HuH-7.5 (cell line): ENCODE data around the gene MSI2.

Source experiments
- DNase-seq: peaks from one replicate; pipeline ENCODE4 v3.0.0; 2011; ENCODE audit warnings: low spot score

Gene MSI2

GRCh38 chr17:57369509-57369945 is 113.2 kb downstream of the MSI2 start:
- no peak for DNase-seq

DNA sequence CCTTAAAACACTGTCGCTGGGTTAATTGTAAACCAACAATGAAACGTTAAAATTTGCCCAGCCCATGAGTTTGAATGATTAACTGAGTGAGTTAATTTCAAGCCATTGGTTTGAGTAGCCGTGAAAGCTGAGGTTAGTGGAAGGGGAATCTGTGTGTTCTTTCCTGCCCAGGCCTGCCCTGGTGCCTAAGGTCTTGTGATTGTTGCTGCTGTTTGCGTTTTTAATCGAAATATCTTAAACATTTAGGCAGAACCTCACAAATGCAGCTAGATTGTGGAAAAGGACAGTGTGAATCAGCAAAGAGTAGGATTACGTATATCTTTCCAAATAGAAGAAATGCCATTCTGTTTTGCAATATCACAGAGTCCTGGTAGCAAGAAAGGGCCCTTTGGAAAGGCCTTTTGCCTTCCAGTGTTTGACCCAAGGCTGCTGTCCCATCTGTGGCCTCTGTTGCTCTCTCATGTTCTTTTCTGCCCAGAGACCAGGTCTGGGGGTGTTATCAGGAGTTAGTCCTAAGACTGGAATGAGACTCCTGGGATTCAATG is 113.8 kb downstream of the MSI2 start:
- peak; percentile 38 for DNase-seq

DNA sequence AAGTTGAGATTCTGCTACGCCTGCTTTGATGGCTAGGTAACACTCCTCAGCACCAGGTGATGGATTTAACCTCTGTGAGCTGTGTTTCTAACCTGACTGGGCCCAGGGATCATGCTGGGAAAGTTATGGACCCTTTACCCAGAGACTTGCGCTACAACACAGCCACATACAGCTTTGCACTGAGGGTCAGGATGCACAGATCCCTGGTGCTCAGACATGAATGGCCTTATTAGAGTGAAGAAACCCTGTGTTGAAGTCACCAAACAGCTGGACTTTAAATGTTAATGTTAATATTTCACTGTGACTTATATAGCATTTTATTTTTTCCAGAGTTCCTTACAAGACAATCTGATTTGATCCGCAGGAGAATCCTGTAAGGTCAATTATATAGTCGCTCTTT is 114.3 kb downstream of the MSI2 start:
- no peak for DNase-seq

DNA sequence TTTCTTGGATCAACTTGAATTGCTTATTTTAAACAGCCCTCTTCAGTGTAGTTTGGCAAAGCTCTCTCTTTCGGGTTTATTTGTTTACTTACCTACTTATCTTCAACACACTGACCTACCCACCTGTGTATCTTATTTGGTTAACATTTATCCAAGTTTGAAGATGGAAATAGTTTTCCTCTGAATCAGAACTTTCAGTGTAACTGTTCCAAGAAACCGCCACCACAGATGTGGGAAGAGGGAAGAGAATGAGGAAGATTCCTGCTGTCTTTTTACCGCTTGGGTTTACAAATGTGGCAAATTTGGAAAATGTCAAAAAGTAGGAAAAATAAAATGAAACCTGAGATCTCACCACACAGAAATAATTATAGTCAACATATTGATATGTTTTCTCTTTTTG is 115.8 kb downstream of the MSI2 start:
- DNase-seq, result no peak

DNA sequence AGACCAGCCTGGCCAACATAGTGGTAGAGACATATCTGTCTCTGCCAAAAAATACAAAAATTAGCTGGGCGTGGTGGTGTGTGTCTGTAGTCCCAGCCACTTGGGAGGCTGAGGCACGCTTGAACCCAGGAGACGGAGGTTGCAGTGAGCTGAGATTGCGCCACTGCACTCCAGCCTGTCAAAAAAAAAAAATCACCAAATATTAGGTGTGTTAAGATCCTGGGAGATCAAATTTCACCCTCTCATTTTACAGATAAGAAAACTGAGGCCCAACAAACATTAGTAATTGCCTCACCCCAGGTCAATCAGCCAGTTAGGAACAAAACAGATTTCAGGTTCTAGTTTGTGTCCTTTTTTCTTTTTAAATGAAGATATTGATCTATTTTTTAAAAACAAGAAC is 116.7 kb downstream of the MSI2 start:
- DNase-seq, result no peak

- DNase-seq, result no peak
Observed at GRCh38 chr17:57373756-57374155, 117.4 kb downstream of the MSI2 start.

DNA sequence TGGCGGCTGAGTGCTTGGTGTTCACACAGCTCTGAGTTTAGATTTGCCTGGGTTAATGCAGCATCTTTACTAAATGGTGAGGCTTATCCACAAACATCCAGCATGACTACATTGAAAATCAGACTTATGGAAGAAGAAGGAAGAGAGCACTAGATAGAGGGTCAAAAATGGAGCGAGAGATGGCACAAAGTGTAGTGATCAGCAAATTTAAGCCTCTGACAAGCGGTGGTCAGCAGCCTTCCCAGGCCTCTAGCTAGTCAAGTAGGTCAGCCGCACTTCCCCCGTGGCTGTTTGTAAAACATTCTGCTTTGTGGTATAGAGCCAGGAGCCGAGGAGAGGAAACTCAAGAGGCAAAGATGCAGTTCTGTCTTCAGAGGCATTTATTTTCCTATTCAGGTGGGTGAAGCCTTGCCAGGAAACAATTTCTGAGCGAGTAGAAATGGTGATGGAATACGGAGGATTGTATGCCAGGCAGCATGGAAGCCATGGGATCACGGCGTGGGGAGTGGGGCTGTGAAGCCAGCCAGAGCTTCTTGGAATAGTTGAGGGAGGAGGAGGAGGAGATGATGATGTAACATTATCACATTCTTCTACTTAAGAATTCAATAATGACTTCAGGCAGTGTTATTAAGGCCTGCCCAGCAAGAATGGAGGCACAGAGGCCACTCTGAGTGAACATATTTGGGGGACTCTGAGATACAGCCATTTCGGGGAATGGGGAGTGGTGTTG is 118.9 kb downstream of the MSI2 start:
- DNase-seq, result no peak

GRCh38 chr17:57375770-57376225 is 119.5 kb downstream of the MSI2 start:
- no peak for DNase-seq

- DNase-seq, result peak; percentile 43
Observed at GRCh38 chr17:57377094-57377493, 120.8 kb downstream of the MSI2 start.

DNA sequence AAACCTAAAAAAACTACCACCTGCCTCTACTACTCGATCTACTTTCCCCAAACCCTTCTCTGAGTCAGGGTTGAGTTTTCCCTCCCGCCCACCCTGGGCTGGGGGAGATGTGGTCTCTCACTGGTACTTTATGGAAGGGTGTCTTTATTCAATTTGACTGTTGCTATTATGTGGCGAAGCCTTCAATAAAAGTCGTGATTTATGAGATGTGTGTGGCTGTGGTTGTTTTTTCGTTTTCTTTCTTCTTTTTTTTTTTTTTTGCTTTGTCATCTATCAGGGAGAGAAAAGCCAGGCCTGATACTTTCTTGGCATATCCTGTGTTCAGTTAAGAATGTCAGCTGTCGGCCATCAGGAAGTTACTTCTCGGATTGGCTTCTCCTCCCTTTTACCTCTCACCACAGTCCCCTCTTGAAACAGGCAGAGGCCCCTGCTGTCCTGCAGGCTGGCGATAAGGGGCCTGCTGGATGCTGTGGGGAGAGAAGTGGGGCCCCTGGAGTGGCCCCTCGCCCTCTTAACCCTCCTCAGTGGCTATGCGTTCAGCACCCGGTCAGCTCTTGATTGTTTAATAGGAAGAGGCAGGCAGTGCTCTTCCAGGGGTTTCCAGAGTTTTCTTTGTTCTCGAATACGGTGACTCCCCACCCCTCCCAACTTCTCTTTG is 123.0 kb downstream of the MSI2 start:
- no peak for DNase-seq

- DNase-seq, result no peak
Observed at GRCh38 chr17:57379895-57380434, 123.6 kb downstream of the MSI2 start.

- no peak for DNase-seq
Observed at GRCh38 chr17:57381498-57381897, 125.2 kb downstream of the MSI2 start.

DNA sequence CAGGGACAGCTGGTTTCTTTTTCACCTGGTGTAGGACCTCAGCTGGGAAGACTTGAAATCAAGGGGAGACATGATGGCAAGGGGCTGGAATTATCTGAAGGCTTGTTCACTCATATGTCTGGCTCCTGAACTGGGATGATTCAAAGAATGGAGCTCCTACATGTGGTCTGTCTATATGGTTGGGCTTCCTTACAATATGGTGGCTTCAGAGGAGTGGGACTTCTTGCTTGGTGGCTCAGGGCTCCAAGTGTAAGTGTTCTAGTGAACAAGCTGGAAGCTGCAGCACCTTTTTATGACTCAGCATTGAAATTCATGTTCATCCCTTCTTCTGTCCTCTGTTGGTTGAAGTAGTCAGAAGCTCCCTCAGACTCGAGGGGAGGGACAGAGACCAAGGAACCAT is 127.9 kb downstream of the MSI2 start:
- DNase-seq, result no peak

DNA sequence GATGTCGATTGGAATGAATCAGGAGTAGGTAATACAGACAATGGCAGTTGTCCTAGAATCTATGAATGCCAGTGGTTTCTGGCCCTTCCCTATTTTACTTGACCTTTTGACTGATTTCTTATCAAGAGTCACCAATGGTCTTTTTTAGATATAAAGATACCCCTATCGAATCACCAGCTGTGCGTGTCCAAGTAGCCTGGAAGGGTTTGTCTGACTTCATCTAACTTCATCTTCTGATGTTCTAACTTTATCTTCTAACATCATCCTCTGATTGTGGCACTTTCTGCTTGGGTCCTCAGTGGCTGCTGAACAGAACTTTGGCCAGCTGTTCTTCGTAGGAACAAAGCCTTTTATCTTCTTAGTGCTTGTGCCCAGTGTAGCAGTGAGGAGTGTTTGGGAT is 129.7 kb downstream of the MSI2 start:
- DNase-seq, result no peak

DNA sequence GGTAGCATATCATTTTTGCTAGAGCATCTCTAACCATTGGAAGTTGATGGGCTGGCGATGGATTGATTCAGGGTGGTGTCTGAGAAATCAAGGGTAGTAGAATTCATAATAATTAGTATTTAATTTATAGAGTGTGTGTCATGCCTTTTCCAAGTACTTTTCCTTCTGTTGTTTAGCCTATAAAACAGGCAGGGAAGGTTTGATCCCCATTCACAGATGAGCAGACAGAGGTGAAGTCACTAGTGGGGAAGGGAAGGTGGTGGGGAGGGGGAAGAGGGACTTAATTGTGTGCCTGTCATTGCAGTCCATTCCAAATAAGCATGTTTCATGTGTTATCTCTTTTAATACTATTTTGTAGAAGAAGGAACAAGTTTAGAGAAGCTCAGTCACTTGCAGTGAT is 131.3 kb downstream of the MSI2 start:
- DNase-seq, result no peak

GRCh38 chr17:57388131-57388725 is 131.9 kb downstream of the MSI2 start:
- DNase-seq, result no peak

GRCh38 chr17:57389473-57389872 is 133.2 kb downstream of the MSI2 start:
- no peak for DNase-seq

GRCh38 chr17:57391076-57391825 is 134.9 kb downstream of the MSI2 start:
- no peak for DNase-seq

DNA sequence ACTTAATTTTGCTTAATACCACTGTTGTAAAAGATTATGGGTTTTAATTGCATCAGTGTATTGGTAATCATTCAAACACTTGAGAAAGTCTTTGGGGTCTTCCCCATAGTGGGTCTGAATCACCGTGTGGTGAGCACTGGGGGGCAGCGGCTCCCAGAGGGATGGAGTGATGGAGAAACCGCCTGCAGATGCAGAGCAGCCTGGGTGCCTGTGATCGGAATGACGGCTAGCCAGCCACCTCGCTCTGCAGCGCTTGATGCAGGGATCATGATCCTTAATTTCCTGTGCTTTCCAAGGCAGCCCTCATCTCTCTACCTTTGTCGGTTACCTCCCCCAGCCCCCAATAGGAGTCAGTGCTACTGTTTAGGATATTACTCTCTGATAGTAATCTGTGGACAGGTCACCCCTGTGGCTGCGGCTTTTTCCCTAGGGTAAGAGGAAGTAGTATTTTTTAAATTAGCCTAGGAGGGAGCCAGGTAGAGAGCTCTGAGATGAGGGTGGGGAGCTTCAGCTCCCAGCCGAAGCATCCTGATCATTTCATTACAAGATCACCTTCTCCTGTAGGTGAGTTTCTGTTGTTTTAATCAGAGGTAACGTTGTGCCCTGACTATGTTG is 135.6 kb downstream of the MSI2 start:
- DNase-seq, result no peak

- no peak for DNase-seq
Observed at GRCh38 chr17:57393368-57393767, 137.0 kb downstream of the MSI2 start.

- DNase-seq, result no peak
Observed at GRCh38 chr17:57394375-57394774, 138.1 kb downstream of the MSI2 start.
